CD4-positive, alpha-beta memory T cell (primary cell): ENCODE results near the gene CDK5RAP2. TPM values are rescaled to one million over a fixed set of nuclear protein-coding genes. Genes with fewer than 3 reads are reported as not detected.
A peak's percentile ranks its signal among the peaks of the same experiment; 100 is the strongest.
"Not testable (repeated sequence)": the region's sequence is repeated elsewhere in the genome, so short reads cannot be mapped to it uniquely, and the experiment has no call there.

Experiments used
- CTCF ChIA-PET: fragments of 350-600 bp; sonication (Branson Sonifier 250); formaldehyde crosslinking; loops from one replicate; lab custom pipeline; 2021; ENCODE audit warnings: inconsistent platforms; ENCODE audit not compliant: partially characterized antibody; lab: Charles Lee
- POLR2A ChIA-PET: fragments of 350-600 bp; sonication (Branson Sonifier 250); formaldehyde crosslinking; loops from one replicate; lab custom pipeline; 2021; ENCODE audit not compliant: partially characterized antibody; lab: Charles Lee
- DNase-seq, 5 donors: peaks; one replicate each; pipeline versions ENCODE4 v3.0.0 to v3.0.0-alpha.2; 2020 to 2022; ENCODE audit warnings: mixed read lengths in 1 of 5
- H3K27ac ChIP-seq: one replicate; pipeline ENCODE4 v1.7.0; 2013; ENCODE audit warnings: low read depth, low read length
- H3K27me3 ChIP-seq: 2 replicates; pipeline ENCODE4 v1.7.0; 2013; ENCODE audit warnings: mild to moderate bottlenecking, low read length, moderate library complexity; ENCODE audit not compliant: insufficient read depth
- H3K36me3 ChIP-seq: 2 replicates; pipeline ENCODE4 v1.7.0; 2013; ENCODE audit warnings: mild to moderate bottlenecking, low read length, moderate library complexity; ENCODE audit not compliant: insufficient read depth
- H3K4me1 ChIP-seq: 2 replicates; pipeline ENCODE4 v1.7.0; 2013; ENCODE audit warnings: mild to moderate bottlenecking, low read length, moderate library complexity; ENCODE audit not compliant: insufficient read depth
- H3K4me3 ChIP-seq, 2 donors: one replicate each; pipeline ENCODE4 v1.7.0; 2013; ENCODE audit warnings: low read length in 2 of 2, mild to moderate bottlenecking in 1 of 2
- H3K9me3 ChIP-seq, 2 donors: one replicate each; pipeline ENCODE4 v1.7.0; 2013; ENCODE audit warnings: low read length in 2 of 2, control low read depth in 1 of 2; ENCODE audit not compliant: control insufficient read depth in 1 of 2
- H3K27ac Mint-ChIP-seq, 7 donors: one replicate each; pipeline ENCODE4 v1.8.0; 2020 to 2021; ENCODE audit warnings: mixed read lengths in 7 of 7, mild to moderate bottlenecking in 6 of 7, inconsistent platforms in 3 of 7, moderate library complexity in 3 of 7
- H3K27me3 Mint-ChIP-seq, 2 donors: one replicate each; pipeline ENCODE4 v1.8.0; 2020 to 2021; ENCODE audit warnings: mixed read lengths in 2 of 2
- H3K36me3 Mint-ChIP-seq, 2 donors: one replicate each; pipeline ENCODE4 v1.8.0; 2020 to 2021; ENCODE audit warnings: mixed read lengths in 2 of 2, inconsistent platforms in 1 of 2, mild to moderate bottlenecking in 1 of 2
- H3K4me1 Mint-ChIP-seq, 4 donors: one replicate each; pipeline ENCODE4 v1.8.0; 2020 to 2021; ENCODE audit warnings: mixed read lengths in 4 of 4, mild to moderate bottlenecking in 1 of 4
- H3K4me3 Mint-ChIP-seq, 8 donors: one replicate each; pipeline ENCODE4 v1.8.0; 2020 to 2021; ENCODE audit warnings: mixed read lengths in 8 of 8, mild to moderate bottlenecking in 7 of 8, moderate library complexity in 6 of 8, inconsistent platforms in 3 of 8
- H3K9me3 Mint-ChIP-seq, 8 donors: one replicate each; pipeline ENCODE4 v1.8.0; 2020 to 2021; ENCODE audit warnings: mixed read lengths in 8 of 8, mild to moderate bottlenecking in 5 of 8, inconsistent platforms in 3 of 8, moderate library complexity in 1 of 8
- intact Hi-C: fragments of 100-400 bp; cut with micrococcal nuclease; formaldehyde crosslinking; loops from one replicate; pipeline ENCODE4 v1.15.1; 2023
- polyA plus RNA-seq, 2 donors: library from polyadenylated mRNA; unstranded; fragments of 300-500 nt; fragmentation: Illumina TruSeq; gene quantifications; one replicate each; pipeline ENCODE4 v1.2.3, GENCODE V29; 2021
- total RNA-seq, 2 experiments: library from RNA; stranded (reverse); gene quantifications; one replicate each; pipeline ENCODE4 v1.2.3, GENCODE V29; 2021

The CDK5RAP2 gene
- total and polyA plus RNA-seq, 4 experiments from 2014 or later, result 3.9 to 102 (median 59.4) TPM

DNA sequence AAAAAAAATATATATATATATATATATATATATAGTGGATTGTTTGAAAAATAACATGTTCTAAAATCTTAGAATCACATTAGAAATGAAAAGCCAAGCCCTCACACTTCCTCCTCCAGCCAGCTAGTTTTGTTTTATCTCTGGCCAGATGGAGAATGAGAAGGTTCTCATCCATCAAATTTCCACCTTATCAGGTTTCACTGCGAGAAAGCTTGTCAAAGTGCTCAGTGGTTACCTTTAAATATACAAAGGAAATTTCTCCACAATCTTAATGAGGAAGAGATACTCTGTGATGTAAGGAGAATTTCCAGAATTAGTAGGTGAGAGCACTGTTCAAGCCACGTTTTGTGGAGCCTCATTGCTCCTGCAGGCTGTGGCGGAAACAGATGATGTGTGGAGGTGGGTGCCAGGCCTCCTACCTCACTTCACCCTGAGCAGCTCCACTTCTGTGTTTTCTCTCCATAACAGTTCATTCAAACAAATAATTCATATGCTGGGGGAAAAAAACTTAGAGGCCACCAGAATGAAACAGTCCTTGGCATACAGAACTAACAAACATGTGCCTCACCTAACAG lies 71.9 kb downstream of the CDK5RAP2 start:
- peaks cover 0 to 16% (median 9%) of the 10 kb centered on the region in 4 donors for H3K4me1 Mint-ChIP-seq
- Histone ChIP-seq H3K9me3 (no peaks in the 10 kb centered on the region), H3K27ac (no peak overlapping the region), H3K36me3 (peaks cover 3% of the 10 kb centered on the region), H3K27me3 (no peaks in the 10 kb centered on the region), H3K4me1 (no peaks in the 10 kb centered on the region), H3K4me3 (no peak overlapping the region)
- H3K4me3 Mint-ChIP-seq, result no peak overlapping the region
- H3K9me3 Mint-ChIP-seq, result peaks cover 0 to 12% (median 2%) of the 10 kb centered on the region in 8 donors
- CTCF ChIA-PET, result no interaction called here
- intact Hi-C loops, result no loop called here
- no peak for DNase-seq
- POLR2A ChIA-PET, result no interaction called here
- H3K36me3 Mint-ChIP-seq, result peaks cover 79 to 87% of the 10 kb centered on the region in 2 donors
- H3K27ac Mint-ChIP-seq, result peak overlapping the region in 1 of 7 donors; percentile 41
- no peaks in the 10 kb centered on the region for H3K27me3 Mint-ChIP-seq

DNA sequence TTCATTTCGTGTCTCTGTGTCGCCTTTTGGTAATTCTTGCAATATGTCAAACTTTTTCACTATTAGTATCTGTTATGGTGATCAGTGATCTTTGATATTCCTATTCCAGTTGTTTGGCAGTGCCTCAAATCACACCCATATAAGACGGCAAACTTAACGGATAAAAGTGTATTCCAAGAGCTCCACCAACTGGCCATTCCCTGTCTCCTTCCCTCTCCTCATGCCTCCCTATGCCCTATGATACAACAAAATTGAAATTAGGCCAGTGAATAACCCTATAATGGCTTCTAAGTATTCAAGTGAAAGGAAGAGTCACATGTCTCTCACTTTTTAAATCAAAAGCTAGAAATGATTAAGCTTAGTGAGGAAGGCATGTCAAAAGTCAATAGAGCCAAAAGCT lies 74.8 kb downstream of the CDK5RAP2 start:
- H3K9me3 Mint-ChIP-seq, result peaks cover 0 to 11% (median 2%) of the 10 kb centered on the region in 8 donors
- intact Hi-C loops, result no loop called here
- H3K4me3 Mint-ChIP-seq, result no peak overlapping the region
- Histone ChIP-seq H3K4me1 (no peaks in the 10 kb centered on the region), H3K36me3 (peaks cover 12% of the 10 kb centered on the region), H3K4me3 (no peak overlapping the region), H3K27me3 (no peaks in the 10 kb centered on the region), H3K9me3 (no peaks in the 10 kb centered on the region), H3K27ac (no peak overlapping the region)
- peaks cover 77 to 80% of the 10 kb centered on the region in 2 donors for H3K36me3 Mint-ChIP-seq
- POLR2A ChIA-PET, result no interaction called here
- peaks cover 0 to 18% (median 9%) of the 10 kb centered on the region in 4 donors for H3K4me1 Mint-ChIP-seq
- CTCF ChIA-PET, result interaction anchor here (0.9 to 1.2 kb wide), 3 partner anchors 8 to 28 kb away, joined by 3 to 4 read pairs (median 3); no protein-coding TSS in a partner anchor
- H3K27me3 Mint-ChIP-seq, result no peaks in the 10 kb centered on the region
- H3K27ac Mint-ChIP-seq, result peak overlapping the region in 1 of 7 donors; percentile 1
- DNase-seq, result no peak

DNA sequence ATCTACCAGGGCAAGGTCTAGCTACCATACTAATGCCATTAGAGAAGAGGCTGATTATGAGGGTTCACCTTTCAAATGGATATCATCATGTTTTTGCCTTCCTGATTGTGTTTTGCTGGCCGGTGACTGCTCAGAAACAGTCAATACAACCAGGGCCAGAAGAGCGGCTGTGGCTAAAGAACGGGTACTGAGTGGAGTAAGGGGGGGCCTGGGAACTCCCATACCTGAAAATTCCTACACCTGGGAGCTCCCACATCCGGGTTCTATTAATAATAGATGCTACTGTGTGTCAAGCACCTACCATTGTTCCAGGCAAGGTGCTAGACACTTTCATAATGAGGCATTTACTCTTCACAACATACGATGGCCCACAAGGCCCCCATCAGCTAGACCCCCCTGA lies 79.2 kb downstream of the CDK5RAP2 start:
- H3K4me1 ChIP-seq, result no peaks in the 10 kb centered on the region
- no peaks in the 10 kb centered on the region for H3K27me3 ChIP-seq
- no peak for DNase-seq
- H3K36me3 ChIP-seq, result peaks cover 9% of the 10 kb centered on the region
- peaks cover 53 to 59% of the 10 kb centered on the region in 2 donors for H3K36me3 Mint-ChIP-seq
- H3K9me3 ChIP-seq, result no peaks in the 10 kb centered on the region
- no peak overlapping the region for H3K4me3 Mint-ChIP-seq
- H3K4me3 ChIP-seq, result no peak overlapping the region
- CTCF ChIA-PET, result no interaction called here
- intact Hi-C loops, result no loop called here
- H3K4me1 Mint-ChIP-seq, result peaks cover 0 to 15% (median 8%) of the 10 kb centered on the region in 4 donors
- peak overlapping the region in 1 of 7 donors; percentile 8 for H3K27ac Mint-ChIP-seq
- no peak overlapping the region for H3K27ac ChIP-seq
- POLR2A ChIA-PET, result no interaction called here
- H3K9me3 Mint-ChIP-seq, result peaks cover 0 to 4% (median 0%) of the 10 kb centered on the region in 8 donors
- no peaks in the 10 kb centered on the region for H3K27me3 Mint-ChIP-seq

DNA sequence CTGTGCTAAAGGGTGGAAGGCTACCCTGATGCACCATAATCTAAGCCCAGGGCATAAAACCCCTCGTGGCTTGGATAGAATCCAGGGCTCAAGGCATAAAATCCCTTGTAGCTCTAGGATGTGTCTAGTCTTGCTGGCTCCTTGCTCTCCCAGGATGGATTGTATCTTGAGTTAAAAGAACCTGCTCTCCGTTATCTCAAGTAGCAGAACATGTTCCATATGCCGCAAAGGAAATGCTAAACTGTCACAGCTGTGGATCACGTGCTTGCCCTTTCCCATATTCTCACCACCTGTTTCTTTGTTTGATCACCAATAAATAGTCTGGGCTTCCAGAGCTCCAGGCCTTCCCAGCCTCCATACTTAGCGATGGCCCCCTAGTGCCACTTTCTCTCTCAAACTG lies 82.1 kb downstream of the CDK5RAP2 start:
- H3K4me1 Mint-ChIP-seq, H3K4me3 ChIP-seq, H3K9me3 ChIP-seq, H3K27ac ChIP-seq, H3K4me3 Mint-ChIP-seq, intact Hi-C loops, H3K27me3 ChIP-seq, POLR2A ChIA-PET, H3K36me3 ChIP-seq, CTCF ChIA-PET, DNase-seq, H3K4me1 ChIP-seq, H3K27me3 Mint-ChIP-seq: not testable (repeated sequence)
- peaks cover 38 to 44% of the 10 kb centered on the region in 2 donors for H3K36me3 Mint-ChIP-seq
- peak overlapping the region in 4 of 7 donors; percentile 12 to 80 (median 45) for H3K27ac Mint-ChIP-seq
- H3K9me3 Mint-ChIP-seq, result peaks cover 0 to 10% (median 1%) of the 10 kb centered on the region in 8 donors

DNA sequence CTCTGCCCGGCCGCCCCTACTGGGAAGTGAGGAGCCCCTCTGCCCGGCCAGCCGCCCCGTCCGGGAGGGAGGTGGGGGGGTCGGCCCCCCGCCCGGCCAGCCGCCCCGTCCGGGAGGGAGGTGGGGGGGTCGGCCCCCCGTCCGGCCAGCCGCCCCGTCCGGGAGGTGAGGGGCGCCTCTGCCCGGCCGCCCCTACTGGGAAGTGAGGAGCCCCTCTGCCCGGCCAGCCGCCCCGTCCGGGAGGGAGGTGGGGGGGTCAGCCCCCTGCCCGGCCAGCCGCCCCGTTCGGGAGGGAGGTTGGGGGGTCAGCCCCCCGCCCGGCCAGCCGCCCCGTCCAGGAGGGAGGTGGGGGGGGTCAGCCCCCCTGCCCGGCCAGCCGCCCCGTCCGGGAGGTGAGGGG lies 83.5 kb downstream of the CDK5RAP2 start:
- H3K27me3 ChIP-seq, H3K27me3 Mint-ChIP-seq, H3K36me3 ChIP-seq, H3K4me1 Mint-ChIP-seq, H3K4me3 ChIP-seq, H3K27ac ChIP-seq, H3K4me3 Mint-ChIP-seq, H3K4me1 ChIP-seq, H3K9me3 ChIP-seq, POLR2A ChIA-PET, DNase-seq, CTCF ChIA-PET, H3K27ac Mint-ChIP-seq, intact Hi-C loops: not testable (repeated sequence)
- H3K9me3 Mint-ChIP-seq, result peaks cover 0 to 10% (median 1%) of the 10 kb centered on the region in 8 donors
- peaks cover 30 to 31% of the 10 kb centered on the region in 2 donors for H3K36me3 Mint-ChIP-seq

DNA sequence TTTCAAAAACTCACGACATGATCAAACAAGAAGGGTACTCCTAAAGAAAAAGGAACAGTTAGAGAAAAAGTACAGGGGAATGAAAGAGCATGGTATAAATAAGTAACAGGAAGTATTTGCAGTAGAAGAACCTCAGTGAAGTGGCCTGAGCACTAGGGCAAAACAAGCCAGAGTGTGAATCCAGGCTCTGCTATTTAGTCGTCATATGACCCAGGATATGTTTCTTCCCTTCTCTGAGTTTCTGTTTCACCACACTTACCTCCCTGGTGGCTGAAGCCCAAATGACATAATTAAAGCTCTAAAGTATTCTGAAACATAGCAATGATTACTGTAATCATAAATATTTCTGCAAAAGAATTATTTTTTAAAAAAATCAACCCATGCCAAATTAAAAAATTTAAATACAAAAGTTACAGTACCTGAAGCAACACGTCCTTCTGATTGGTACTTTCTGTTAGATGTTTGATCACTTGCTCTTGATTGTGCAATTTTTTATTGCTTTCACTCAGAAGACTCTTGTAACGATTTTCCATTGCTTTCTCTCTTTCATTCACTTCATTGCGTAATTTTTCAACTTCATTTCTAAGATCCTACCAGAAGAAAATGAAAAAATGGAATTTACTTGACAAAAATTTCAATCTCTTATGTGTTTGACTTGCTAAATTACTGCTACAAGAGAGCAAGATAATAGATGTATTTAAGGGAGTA lies 88.9 kb downstream of the CDK5RAP2 start:
- ChIA-PET CTCF (no interaction called here), POLR2A (no interaction called here)
- H3K27ac Mint-ChIP-seq, result peak overlapping the region in 1 of 7 donors; percentile 42

DNA sequence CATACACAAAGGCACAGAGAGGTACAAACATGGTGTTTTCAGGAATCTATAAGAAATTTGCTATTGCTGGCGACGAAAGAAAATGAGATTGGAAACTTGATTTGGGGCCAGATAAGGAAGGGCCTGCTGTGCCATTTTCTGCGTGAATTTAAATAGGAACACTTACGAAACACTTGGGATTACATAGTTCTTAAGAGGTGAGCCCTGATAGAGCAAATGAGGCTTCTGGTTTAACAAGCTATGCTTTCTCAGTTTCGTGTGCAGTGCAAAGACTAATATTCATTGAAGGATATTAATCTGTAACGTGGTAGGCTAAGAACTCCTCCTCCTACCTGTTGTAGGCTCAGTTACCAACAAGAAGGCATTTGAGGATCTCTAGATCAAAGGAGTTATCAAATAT lies 93.1 kb downstream of the CDK5RAP2 start:
- H3K4me1 Mint-ChIP-seq, result peaks cover 0 to 2% (median 0%) of the 10 kb centered on the region in 4 donors
- CTCF ChIA-PET, result no interaction called here
- intact Hi-C loops, result no loop called here
- Histone ChIP-seq H3K27ac (no peak overlapping the region), H3K36me3 (peaks cover 52% of the 10 kb centered on the region), H3K9me3 (no peaks in the 10 kb centered on the region), H3K4me1 (no peaks in the 10 kb centered on the region), H3K4me3 (no peak overlapping the region), H3K27me3 (no peaks in the 10 kb centered on the region)
- no peaks in the 10 kb centered on the region for H3K27me3 Mint-ChIP-seq
- H3K9me3 Mint-ChIP-seq, result no peaks in the 10 kb centered on the region
- no peak overlapping the region for H3K27ac Mint-ChIP-seq
- no peak overlapping the region for H3K4me3 Mint-ChIP-seq
- H3K36me3 Mint-ChIP-seq, result peaks cover 70 to 82% of the 10 kb centered on the region in 2 donors
- DNase-seq, result no peak
- POLR2A ChIA-PET, result no interaction called here

More for the DNA sequence above, 88.9 kb downstream of the CDK5RAP2 start:
- H3K4me3 Mint-ChIP-seq, result no peak overlapping the region
- H3K36me3 ChIP-seq, result peaks cover 26% of the 10 kb centered on the region
- peaks cover 0 to 6% (median 1%) of the 10 kb centered on the region in 8 donors for H3K9me3 Mint-ChIP-seq
- no peaks in the 10 kb centered on the region for H3K27me3 ChIP-seq
- H3K4me1 Mint-ChIP-seq, result peaks cover 0 to 3% (median 0%) of the 10 kb centered on the region in 4 donors
- no peaks in the 10 kb centered on the region for H3K27me3 Mint-ChIP-seq
- intact Hi-C loops, result no loop called here
- H3K4me3 ChIP-seq, result no peak overlapping the region
- no peaks in the 10 kb centered on the region for H3K9me3 ChIP-seq
- H3K27ac ChIP-seq, result no peak overlapping the region
- no peaks in the 10 kb centered on the region for H3K4me1 ChIP-seq
- peaks cover 57 to 61% of the 10 kb centered on the region in 2 donors for H3K36me3 Mint-ChIP-seq
- DNase-seq, result no peak
